ENCODE results near the gene CDT1.

- TF ChIP-seq GATA2 (IDR thresholded peaks at IDR 0.05; ENCODE audit: low read depth, low read length) (no peak), GATA3 (IDR thresholded peaks at IDR 0.05; ENCODE audit: low read depth, low read length) (no peak)
Observed at GRCh38 chr16:88769617-88770460, 33.8 kb upstream of the CDT1 start.

All from SH-SY5Y (cell line).